Right renal pelvis (tissue), 4 donors: ENCODE results near the gene CLN5. TPM values are rescaled to one million over a fixed set of nuclear protein-coding genes. Genes with fewer than 3 reads are reported as not detected.

ENCODE experiments used
- polyA plus RNA-seq, 4 donors: library from polyadenylated mRNA; unstranded; fragments of 120-200 nt; gene quantifications; one replicate each; pipeline ENCODE4 v1.2.1, GENCODE V29; 2013; ENCODE audit not compliant: insufficient read length in 4 of 4

The CLN5 gene
- polyA plus RNA-seq, 4 donors, result 44.6 to 61.2 (median 52.0) TPM

Other genes starting within 250 kb of the CLN5 start
- gene KCTD12, start 105.7 kb upstream of the CLN5 start, polyA plus RNA-seq, result 100 to 1,000 TPM in 3 of 4 donors, 10 to 100 TPM in 1; 99.2 to 121 (median 109) TPM
- gene ACOD1, start 43.6 kb upstream of the CLN5 start, polyA plus RNA-seq, result not detected
- gene FBXL3, start 35.1 kb downstream of the CLN5 start, polyA plus RNA-seq, result 10 to 100 TPM; 57.6 to 77.8 (median 71.6) TPM